ENCODE measurements around the gene SPCS2. TPM values are rescaled to one million over a fixed set of nuclear protein-coding genes. Genes with fewer than 3 reads are reported as not detected.
A peak's percentile ranks its signal among the peaks of the same experiment; 100 is the strongest.

Gene SPCS2
- total and polyA plus RNA-seq, 2 of the 8 experiments (the other 6 are each of a cell fraction or from before 2014, with no cell fraction given): 92.7 to 161 TPM

GRCh38 chr11:74948898-74949752, at the start of gene SPCS2, which contains the start of gene XRRA1 (continued):
- peak; percentile 79 for TF ChIP-seq E2F6 (IDR thresholded peaks at IDR 0.05)
- no peak for TF ChIP-seq CHD7 (IDR thresholded peaks at IDR 0.05; ENCODE audit: insufficient replicate concordance, low read length)
- TF ChIP-seq PHF8 (conservative IDR thresholded peaks at IDR 0.05; ENCODE audit: low read depth, low read length): peak; percentile 83
- TF ChIP-seq SP1 (IDR thresholded peaks at IDR 0.05; ENCODE audit: low read depth, low read length): peak; percentile 45; the same call in 1 of the 2 replicates
- TF ChIP-seq JUN (IDR thresholded peaks at IDR 0.05; ENCODE audit: low read depth, low read length): no peak
- no peak for TF ChIP-seq CEBPB (IDR thresholded peaks at IDR 0.05; ENCODE audit: low read depth, low read length)
- no peak for TF ChIP-seq ATF2 (IDR thresholded peaks at IDR 0.05; ENCODE audit: low read length)

Measured in H1 (cell line).